LNCaP clone FGC (cell line): ENCODE results near the gene TOPAZ1.

Experiments
- DNase-seq: peaks from one replicate; pipeline ENCODE4 v3.0.0-alpha.2; 2011; ENCODE audit warnings: low read depth
- H3K4me3 ChIP-seq: 2 replicates; pipeline ENCODE4 v1.5.1; 2011; ENCODE audit warnings: mild to moderate bottlenecking, low read depth, low read length, control low read depth
- TF ChIP-seq, protein P1 (sequence below): IDR thresholded peaks from 2 replicates; pipeline ENCODE4 v1.5.1; 2012; ENCODE audit warnings: mild to moderate bottlenecking; ENCODE audit not compliant: control insufficient read depth, insufficient read depth; ENCODE audit errors: extremely low read depth

TOPAZ1 gene

DNA sequence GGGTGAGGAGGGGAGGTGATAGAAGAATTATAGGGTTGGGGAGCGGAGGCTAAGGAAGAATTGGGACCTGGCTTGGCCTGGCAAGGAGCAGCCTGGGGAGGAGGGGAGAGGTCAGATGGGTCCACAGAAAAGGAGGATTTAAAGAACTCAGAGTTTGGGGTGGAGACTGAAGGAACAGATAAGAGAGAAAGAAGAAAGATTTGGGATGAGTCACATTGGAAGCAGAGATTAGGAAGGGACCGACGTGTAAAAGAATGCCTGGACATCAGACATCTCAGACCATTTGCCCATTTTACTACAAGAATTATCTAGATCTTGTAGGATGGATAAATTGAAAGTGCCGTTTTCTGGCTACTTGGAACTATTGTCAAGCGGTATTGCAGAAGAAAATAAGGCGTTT lies 107.3 kb downstream of the TOPAZ1 start:
- TF ChIP-seq, protein P1, sequence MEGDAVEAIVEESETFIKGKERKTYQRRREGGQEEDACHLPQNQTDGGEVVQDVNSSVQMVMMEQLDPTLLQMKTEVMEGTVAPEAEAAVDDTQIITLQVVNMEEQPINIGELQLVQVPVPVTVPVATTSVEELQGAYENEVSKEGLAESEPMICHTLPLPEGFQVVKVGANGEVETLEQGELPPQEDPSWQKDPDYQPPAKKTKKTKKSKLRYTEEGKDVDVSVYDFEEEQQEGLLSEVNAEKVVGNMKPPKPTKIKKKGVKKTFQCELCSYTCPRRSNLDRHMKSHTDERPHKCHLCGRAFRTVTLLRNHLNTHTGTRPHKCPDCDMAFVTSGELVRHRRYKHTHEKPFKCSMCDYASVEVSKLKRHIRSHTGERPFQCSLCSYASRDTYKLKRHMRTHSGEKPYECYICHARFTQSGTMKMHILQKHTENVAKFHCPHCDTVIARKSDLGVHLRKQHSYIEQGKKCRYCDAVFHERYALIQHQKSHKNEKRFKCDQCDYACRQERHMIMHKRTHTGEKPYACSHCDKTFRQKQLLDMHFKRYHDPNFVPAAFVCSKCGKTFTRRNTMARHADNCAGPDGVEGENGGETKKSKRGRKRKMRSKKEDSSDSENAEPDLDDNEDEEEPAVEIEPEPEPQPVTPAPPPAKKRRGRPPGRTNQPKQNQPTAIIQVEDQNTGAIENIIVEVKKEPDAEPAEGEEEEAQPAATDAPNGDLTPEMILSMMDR = no peak
- no peak overlapping the region for H3K4me3 ChIP-seq
- no peak for DNase-seq

GRCh38 chr3:44353355-44353924 lies 111.8 kb downstream of the TOPAZ1 start:
- TF ChIP-seq, protein P1 = no peak
- H3K4me3 ChIP-seq = no peak overlapping the region
- DNase-seq = no peak

- H3K4me3 ChIP-seq = no peak overlapping the region
- TF ChIP-seq, protein P1 = no peak
- no peak for DNase-seq
Measured at GRCh38 chr3:44355362-44356033, 113.8 kb downstream of the TOPAZ1 start.

GRCh38 chr3:44359146-44359751 lies 117.6 kb downstream of the TOPAZ1 start:
- no peak for DNase-seq
- no peak overlapping the region for H3K4me3 ChIP-seq
- TF ChIP-seq, protein P1 = no peak

DNA sequence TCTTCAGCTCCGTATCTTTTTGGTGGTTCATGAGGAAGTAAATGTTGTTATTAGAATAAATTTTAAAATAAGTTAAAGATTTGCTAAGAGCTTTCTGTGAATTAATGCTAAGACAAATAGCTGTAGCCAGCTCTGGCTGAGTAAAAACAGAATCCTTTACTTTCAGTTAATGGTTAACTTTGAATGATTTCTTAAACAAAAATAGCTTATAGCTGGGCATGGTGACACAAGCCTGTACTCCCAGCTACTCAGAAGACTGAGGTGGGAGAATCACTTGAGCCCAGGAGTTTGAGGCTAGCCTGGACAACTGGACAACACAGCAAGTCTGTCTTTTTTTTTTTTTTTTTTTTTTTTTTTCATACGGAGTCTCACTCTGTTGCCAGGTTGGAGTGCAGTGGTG lies 121.9 kb downstream of the TOPAZ1 start:
- DNase-seq = no peak
- H3K4me3 ChIP-seq = no peak overlapping the region
- TF ChIP-seq, protein P1 = no peak

GRCh38 chr3:44365952-44366351 lies 124.3 kb downstream of the TOPAZ1 start:
- TF ChIP-seq, protein P1 = no peak
- H3K4me3 ChIP-seq = no peak overlapping the region
- DNase-seq = no peak

DNA sequence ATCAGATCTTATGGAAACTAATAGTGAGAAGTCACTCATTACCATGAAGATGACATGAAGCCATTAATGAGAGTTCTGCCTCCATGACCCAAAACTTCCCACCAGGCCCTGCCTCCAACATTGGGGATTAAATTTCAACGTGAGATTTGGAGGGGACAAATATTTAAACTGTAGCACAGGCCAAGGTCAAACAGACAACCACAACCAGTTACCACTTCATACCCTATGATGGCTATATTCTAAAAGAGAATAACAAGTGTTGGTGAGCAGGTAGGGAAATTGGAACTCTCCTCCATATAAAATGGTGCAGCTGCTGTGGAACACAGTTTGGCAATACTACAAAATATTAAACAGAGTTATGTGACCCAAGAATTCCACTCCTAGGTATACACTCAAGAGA lies 133.8 kb downstream of the TOPAZ1 start:
- H3K4me3 ChIP-seq = no peak overlapping the region
- TF ChIP-seq, protein P1 = no peak
- no peak for DNase-seq
